GM08714 (cell line): ENCODE measurements around the gene DOCK10.
"Not testable (repeated sequence)": the region's sequence is repeated elsewhere in the genome, so short reads cannot be mapped to it uniquely, and the experiment has no call there.

Experiments used
- H3K4me3 ChIP-seq: fragments of 200-500 bp; sonication (Bioruptor generic); 2 replicates; pipeline ENCODE4 v1.5.1; 2014; ENCODE audit warnings: mild to moderate bottlenecking, low read length, inconsistent platforms
- ZNF274 ChIP-seq: IDR thresholded peaks from 2 replicates; pipeline ENCODE4 v1.6.1; 2012; ENCODE audit warnings: mild to moderate bottlenecking, low read depth, low read length

The DOCK10 gene

DNA sequence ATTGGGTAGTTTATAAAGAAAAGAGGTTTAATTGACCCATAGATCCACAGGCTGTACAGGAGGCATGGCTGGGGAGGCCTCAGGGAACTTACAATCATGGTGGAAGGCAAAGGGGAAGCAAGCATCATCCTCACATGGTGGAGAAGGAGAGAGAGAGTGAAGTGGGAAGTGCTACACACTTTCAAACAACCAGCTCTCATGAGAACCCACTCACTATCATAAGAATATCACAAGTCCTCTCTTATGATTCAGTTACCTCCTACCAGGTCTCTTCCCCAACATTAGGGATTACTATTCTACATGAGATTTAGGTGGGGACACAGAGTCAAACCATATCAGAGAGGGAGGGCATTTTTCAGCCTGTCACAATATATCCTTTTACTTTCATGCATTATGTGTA lies 22.7 kb upstream of the DOCK10 start:
- no peak for TF ChIP-seq ZNF274
- no peak overlapping the region for H3K4me3 ChIP-seq

DNA sequence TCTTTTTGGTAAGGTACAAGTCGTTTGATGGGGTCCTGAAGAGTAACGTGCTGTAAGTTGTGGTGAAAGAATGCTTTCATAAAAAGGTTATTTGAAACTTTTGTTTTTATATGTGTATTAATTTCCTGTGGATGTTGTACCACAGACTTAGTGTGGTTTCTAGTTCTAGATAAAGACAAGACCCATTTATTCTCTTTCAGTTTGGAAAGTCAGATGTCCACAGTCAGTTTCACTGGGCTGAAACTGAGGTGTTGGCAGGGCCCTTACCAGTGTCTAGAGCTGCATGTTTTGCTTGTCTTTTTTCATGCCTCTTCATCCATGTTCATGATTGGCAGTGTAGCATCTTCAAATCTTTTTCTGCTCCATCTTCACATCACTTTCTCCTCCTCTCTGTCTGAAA lies 22.1 kb upstream of the DOCK10 start:
- no peak for TF ChIP-seq ZNF274
- H3K4me3 ChIP-seq = no peak overlapping the region

DNA sequence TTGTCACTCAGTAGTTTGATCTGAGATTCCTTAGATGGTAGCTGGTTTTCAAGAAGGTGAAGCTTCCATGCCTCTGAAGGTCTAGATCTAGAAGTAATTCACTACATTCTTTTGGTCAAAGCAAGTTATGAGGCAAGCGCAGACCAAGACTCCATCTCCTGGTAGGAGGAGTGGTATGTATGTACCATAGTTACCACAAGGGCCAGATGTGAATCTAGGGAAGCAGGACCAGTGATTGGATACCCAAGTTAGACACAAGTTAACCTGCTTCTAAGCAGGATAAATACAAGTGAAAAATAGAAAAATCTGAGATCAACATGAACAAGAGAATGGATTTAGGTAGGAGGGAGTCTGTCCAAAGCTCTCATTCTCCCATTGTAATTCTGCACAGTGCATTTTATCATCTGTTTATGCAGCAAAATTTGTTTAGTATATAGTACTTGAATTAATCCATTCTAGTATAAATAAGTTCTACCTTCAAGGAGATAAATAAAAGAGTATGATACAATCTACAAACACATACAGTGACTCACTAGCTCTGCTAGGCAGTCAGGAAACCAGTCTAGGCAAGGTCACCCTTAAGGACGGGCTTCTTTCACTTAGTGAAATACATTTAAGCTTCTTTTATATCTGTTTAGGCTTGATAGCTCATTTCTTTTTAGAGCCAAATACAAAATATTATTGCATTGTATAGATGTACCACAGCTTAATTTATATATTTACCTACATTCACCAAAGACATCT lies 14.2 kb upstream of the DOCK10 start:
- TF ChIP-seq ZNF274 = no peak
- no peak overlapping the region for H3K4me3 ChIP-seq

DNA sequence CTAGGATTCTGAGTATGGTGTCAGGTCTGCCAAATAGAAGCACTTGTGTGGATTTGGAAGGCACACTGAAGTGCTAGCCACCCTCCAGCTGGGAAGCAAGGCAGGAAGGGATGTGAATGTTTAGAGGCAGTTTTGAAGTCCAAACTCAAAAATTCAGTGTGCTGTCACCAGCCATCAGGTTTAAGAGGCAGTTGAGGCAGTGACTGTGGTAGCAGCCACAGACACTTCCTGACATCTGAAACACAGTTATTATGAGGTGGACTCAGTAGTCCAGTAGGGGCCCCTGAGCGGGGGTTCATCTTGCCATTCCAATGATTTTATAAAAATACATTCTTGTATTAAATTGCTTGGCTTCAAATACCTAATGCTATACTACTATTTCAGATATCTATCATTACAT lies 13.4 kb upstream of the DOCK10 start:
- no peak for TF ChIP-seq ZNF274
- no peak overlapping the region for H3K4me3 ChIP-seq

DNA sequence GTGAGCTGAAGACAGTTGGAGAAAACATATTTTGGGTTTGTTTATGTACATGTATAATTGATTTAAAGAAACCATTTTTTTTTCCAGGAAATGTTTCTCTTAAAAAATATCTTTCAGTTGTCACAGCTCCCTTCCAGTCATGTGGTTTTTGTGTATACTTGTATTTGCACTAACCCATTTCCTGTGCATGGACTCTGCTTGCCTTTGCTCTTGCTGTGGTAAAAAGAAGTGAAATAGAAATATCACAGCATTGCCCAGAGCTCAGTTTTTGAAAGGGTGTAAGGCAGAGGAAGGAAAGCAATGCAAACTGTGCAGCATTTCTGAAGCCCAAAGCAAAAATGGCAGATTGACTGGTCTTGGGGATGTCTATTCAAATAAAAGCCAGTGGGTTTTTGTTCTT lies 10.4 kb upstream of the DOCK10 start:
- H3K4me3 ChIP-seq = no peak overlapping the region
- no peak for TF ChIP-seq ZNF274

DNA sequence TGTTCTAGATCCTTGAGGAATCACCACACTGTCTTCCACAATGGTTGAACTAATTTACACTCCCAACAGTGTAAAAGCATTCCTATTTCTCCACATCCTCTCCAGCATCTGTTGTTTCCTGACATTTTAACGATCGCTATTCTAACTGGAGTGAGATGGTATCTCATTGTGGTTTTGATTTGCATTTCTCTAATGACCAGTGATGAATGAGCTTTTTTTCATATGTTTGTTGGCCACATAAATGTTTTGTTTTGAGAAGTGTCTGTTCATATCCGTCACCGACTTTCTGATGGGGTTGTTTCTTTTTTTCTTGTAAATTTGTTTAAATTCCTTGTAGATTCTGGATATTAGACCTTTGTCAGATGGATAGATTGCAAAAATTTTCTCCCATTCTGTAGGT lies 5.2 kb upstream of the DOCK10 start:
- H3K4me3 ChIP-seq = not testable (repeated sequence)

DNA sequence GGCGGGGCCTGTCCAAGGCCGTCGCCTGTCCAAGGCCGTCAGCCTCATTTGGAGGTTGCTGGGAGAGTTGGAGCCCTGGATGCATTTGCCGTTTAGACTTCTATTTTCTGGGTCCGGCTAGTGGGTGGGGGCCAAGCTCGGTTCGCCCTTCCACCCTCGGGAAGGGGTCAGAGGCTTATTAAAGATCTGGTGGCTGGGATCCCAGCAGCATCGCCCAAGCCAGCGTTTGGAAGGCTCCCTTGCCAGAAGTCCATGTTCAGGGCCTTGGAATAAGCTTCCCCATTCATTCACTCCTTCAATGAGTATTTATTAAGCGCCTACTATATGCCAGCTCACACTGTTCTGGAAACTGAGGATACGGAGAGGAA lies 516 bp upstream of the DOCK10 start:
- H3K4me3 ChIP-seq = peak overlapping the region; percentile 72; the same call in 1 of the 2 replicates
- no peak for TF ChIP-seq ZNF274

DNA sequence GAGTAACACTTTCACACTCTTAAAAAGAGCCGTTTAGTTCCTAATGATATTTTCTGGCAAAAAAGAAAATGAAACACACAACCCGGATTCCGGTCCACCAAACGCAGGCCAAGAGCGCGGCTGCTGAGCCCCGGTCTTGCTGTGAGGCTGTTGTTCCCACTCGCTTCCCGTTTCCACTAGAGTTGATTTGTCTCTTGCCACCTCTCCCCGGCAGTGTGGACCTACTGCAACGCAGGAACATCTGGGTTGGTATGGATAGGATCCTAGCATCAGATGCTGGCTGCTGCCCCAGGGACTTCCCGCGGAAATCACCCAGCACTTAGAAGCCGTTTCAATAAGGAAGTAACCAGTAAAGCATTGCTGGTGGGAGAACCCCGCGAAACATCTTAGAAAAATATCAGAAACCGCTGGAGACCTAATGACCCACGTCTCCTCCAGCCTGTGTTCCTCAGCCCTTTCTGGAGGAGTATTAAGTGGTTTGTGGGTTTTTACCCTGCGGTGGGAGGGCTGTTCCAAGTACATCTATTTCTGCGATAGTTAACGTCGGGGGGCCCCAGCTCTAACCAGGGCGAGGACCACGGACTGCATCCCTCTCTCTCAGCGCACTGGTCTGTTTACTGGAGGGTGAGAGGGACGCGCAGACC lies 939 bp downstream of the DOCK10 start:
- peak overlapping the region; percentile 72 for H3K4me3 ChIP-seq
- no peak for TF ChIP-seq ZNF274

DNA sequence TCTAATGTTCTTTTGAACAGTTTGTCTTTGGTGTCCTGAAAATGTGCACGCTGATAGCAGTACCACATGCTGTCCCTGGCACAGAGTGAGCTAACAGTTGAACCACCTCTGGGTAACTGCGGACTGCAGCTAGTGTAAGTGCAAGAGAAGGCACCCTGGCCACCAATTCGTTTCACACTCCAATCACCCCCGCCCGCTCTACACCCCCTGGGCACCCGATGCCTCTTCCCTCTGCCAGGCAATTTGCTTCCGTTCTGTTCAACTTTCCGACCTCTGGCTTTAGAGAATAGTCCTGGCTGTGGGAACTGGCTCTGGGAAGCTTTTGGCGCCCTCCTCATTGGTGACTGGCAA lies 1.4 kb downstream of the DOCK10 start:
- peak overlapping the region; percentile 72 for H3K4me3 ChIP-seq
- TF ChIP-seq ZNF274 = no peak

DNA sequence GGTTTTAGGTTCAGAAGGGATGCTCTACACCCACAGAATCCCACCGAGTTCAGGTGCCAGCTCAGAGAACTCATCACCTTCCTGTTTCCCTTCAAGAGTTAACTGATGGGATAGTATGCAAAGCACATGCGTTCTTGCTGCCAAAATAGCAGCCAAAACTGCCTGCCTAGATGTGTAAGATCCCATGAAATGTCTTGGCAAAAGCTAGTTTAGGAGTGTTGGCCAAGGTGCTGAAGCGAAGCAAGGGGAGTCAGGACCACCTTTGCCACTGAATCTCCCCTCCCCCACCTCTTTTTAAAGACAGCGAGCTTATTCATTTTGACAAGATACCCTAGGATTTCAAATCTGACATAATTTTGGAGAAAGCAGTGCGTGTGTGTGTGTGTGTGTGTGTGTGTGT lies 2.1 kb downstream of the DOCK10 start:
- no peak for TF ChIP-seq ZNF274
- peak overlapping the region; percentile 72 for H3K4me3 ChIP-seq

DNA sequence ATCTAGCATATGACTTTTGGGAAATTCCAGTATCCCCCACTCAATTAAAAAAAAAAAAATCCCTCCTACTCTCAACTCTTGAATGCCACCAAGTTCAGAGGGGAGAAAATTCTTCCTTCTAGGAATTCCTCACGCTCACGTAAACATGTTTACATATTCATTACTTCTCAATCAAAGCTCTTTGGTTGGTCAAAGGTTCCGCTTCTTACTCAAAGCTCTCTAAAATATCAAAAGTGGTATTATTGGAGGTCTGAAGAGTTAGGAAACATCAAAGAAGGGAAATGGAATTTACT lies 4.1 kb downstream of the DOCK10 start:
- peak overlapping the region; percentile 21; the same call in 1 of the 2 replicates for H3K4me3 ChIP-seq
- no peak for TF ChIP-seq ZNF274

DNA sequence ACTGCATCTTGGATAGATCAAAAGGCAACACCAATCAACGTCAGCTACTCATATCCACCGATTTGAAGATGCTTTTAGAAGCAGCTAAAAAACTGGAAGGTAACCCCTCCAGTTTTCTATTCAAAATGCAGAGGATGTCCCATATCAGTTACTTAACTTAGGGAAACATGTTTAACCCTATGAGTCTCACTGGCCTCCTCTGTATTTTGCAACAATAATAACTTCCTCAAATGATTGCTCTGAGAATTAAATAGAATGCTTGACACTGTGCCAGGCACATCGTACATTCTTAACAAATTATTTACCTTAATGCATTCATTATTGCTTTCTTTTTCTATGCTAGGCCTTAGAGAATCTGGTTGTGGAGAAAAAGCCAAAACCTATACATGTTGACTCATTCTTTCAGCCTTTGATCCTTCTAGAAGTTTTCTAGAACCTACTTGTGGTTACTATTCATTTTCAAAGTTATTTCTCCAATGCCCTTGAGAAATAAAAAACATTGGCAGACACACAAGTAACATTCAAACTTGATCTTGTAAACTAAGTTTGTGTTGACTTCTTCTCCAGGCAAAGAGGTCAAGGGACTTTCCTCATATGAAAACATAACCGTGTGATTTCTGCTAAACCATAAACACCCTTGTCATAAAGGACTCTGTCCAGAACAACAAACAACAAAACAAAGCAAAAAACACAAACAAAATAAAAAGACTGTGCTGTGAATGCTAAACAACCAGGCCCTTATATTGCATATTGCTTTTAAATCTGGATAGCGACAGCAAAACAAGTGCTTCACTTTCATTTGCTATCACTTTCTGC lies 4.6 kb downstream of the DOCK10 start:
- TF ChIP-seq ZNF274 = no peak
- peak overlapping the region; percentile 23 for H3K4me3 ChIP-seq

DNA sequence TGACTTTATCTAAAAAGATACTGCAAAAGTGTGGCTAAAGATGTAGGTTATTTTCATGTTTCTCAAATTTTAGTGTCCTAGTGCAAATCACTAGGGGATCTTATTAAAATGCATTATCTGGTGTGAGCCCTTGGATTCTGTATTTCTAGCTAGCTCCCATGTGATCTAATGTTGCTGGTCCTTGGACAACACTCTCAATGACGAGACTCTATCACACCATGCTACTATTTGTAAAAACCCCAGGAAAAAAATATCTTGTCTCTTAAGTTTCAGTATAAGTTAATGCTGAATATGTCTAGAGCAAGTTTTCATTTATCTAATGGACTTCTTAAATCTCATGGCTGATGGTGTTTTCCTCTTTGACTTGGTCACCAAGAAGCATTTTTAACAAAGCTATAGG lies 5.8 kb downstream of the DOCK10 start:
- H3K4me3 ChIP-seq = no peak overlapping the region
- no peak for TF ChIP-seq ZNF274

DNA sequence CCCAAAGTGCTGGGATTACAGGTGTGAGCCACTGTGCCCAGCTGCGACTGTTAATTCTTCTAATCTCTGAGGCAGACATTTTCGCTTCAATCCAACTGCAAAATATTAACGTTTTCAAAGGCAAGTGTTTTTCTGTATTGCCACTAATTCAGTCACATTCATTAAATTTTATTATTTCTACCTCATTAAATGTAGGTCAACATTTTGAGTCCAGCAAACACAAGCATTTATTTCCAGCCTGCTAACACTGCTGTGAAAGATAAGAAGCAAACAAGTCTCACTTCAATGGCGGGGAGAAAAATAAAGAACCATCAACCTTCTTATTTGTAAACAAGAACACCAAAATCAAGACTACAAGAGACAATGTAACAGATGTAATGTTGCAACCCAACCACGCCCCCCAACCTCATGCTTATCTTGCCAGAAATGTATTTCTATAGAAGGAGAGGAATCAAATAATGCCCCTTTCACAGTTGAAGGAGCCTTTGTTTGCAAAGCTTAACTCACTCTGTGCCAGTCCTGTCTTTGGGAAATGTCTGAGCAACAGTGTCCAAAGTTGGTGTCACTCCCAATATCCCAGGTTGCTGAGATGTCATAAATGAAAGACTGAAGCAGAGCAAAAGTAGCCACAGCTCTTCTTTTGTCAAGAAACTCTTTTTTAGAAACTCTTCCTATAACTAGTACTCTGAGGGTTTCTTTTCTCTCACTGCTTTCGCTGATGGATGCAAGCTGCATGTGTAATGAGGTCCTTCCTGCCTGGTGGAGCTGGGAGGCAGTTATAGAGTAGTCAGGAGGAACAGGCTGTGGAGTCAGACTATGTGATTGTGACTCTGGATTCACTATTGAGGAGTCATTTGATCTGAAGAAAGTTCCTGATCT lies 8.6 kb downstream of the DOCK10 start:
- H3K4me3 ChIP-seq = no peak overlapping the region
- TF ChIP-seq ZNF274 = no peak

DNA sequence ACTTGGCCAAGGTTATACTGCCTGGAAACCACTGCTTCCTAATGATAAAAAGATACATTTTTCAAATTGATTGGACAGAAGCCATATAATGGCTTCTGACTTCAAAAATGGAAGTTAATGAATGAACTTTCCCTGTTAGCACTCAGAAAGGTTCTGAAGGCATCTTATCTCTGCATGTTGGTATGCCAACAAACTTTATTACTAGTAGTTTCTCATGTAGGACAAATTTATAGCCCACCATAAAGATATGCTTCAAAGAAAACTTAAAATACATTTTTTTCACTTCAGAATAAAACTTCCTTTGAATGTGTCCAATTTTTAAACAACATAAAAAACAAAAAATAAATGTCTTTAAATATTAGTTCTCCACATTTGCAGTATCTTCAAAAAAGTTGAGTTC lies 10.0 kb downstream of the DOCK10 start:
- H3K4me3 ChIP-seq = no peak overlapping the region
- no peak for TF ChIP-seq ZNF274
